ENCODE results near the gene COL23A1. TPM values are rescaled to one million over a fixed set of nuclear protein-coding genes. Genes with fewer than 3 reads are reported as not detected.

The COL23A1 gene
- total and polyA plus RNA-seq, 2 experiments from 2014 or later: 4.8 to 8.2 TPM

DNA sequence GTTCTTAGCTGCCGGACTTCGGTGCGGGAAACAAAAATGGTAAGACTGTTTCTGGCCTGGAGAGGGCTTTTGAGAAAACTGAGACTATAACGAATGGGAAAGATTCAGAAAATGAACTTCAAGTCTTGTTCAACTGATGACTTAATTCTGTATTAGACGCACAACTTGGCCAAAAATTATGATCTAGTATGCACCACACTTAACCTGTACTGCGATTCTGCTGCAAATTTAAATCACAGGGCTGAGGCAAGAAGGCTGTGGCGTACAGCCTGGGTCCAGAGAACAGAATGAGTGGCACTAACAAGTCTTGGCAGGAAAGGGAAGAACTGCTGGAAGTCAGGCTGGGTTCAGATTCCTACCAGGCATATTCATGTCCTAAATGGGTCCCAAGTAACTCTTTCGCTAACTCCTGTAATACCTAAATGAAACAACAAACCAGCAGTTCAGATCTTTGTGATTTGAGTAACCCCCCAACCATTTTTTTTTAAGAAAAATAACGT, 781 bp upstream of the COL23A1 start (continued):
- TF ChIP-seq, protein P1, sequence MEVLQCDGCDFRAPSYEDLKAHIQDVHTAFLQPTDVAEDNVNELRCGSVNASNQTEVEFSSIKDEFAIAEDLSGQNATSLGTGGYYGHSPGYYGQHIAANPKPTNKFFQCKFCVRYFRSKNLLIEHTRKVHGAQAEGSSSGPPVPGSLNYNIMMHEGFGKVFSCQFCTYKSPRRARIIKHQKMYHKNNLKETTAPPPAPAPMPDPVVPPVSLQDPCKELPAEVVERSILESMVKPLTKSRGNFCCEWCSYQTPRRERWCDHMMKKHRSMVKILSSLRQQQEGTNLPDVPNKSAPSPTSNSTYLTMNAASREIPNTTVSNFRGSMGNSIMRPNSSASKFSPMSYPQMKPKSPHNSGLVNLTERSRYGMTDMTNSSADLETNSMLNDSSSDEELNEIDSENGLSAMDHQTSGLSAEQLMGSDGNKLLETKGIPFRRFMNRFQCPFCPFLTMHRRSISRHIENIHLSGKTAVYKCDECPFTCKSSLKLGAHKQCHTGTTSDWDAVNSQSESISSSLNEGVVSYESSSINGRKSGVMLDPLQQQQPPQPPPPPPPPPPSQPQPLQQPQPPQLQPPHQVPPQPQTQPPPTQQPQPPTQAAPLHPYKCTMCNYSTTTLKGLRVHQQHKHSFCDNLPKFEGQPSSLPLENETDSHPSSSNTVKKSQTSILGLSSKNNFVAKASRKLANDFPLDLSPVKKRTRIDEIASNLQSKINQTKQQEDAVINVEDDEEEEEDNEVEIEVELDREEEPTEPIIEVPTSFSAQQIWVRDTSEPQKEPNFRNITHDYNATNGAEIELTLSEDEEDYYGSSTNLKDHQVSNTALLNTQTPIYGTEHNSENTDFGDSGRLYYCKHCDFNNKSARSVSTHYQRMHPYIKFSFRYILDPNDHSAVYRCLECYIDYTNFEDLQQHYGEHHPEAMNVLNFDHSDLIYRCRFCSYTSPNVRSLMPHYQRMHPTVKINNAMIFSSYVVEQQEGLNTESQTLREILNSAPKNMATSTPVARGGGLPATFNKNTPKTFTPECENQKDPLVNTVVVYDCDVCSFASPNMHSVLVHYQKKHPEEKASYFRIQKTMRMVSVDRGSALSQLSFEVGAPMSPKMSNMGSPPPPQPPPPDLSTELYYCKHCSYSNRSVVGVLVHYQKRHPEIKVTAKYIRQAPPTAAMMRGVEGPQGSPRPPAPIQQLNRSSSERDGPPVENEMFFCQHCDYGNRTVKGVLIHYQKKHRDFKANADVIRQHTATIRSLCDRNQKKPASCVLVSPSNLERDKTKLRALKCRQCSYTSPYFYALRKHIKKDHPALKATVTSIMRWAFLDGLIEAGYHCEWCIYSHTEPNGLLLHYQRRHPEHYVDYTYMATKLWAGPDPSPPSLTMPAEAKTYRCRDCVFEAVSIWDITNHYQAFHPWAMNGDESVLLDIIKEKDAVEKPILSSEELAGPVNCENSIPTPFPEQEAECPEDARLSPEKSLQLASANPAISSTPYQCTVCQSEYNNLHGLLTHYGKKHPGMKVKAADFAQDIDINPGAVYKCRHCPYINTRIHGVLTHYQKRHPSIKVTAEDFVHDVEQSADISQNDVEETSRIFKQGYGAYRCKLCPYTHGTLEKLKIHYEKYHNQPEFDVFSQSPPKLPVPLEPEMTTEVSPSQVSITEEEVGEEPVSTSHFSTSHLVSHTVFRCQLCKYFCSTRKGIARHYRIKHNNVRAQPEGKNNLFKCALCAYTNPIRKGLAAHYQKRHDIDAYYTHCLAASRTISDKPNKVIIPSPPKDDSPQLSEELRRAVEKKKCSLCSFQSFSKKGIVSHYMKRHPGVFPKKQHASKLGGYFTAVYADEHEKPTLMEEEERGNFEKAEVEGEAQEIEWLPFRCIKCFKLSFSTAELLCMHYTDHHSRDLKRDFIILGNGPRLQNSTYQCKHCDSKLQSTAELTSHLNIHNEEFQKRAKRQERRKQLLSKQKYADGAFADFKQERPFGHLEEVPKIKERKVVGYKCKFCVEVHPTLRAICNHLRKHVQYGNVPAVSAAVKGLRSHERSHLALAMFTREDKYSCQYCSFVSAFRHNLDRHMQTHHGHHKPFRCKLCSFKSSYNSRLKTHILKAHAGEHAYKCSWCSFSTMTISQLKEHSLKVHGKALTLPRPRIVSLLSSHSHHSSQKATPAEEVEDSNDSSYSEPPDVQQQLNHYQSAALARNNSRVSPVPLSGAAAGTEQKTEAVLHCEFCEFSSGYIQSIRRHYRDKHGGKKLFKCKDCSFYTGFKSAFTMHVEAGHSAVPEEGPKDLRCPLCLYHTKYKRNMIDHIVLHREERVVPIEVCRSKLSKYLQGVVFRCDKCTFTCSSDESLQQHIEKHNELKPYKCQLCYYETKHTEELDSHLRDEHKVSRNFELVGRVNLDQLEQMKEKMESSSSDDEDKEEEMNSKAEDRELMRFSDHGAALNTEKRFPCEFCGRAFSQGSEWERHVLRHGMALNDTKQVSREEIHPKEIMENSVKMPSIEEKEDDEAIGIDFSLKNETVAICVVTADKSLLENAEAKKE (CRISPR knock-in tag; IDR thresholded peaks at IDR 0.05): no peak
- TF ChIP-seq EZH2 (IDR thresholded peaks at IDR 0.05; ENCODE audit: low read depth, unreplicated experiment): no peak
- TF ChIP-seq, protein P2, sequence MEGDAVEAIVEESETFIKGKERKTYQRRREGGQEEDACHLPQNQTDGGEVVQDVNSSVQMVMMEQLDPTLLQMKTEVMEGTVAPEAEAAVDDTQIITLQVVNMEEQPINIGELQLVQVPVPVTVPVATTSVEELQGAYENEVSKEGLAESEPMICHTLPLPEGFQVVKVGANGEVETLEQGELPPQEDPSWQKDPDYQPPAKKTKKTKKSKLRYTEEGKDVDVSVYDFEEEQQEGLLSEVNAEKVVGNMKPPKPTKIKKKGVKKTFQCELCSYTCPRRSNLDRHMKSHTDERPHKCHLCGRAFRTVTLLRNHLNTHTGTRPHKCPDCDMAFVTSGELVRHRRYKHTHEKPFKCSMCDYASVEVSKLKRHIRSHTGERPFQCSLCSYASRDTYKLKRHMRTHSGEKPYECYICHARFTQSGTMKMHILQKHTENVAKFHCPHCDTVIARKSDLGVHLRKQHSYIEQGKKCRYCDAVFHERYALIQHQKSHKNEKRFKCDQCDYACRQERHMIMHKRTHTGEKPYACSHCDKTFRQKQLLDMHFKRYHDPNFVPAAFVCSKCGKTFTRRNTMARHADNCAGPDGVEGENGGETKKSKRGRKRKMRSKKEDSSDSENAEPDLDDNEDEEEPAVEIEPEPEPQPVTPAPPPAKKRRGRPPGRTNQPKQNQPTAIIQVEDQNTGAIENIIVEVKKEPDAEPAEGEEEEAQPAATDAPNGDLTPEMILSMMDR (conservative IDR thresholded peaks at IDR 0.05; ENCODE audit: low read depth in 2 of 2): no peak
- TF ChIP-seq STAT1 (IDR thresholded peaks at IDR 0.05; ENCODE audit: unreplicated experiment): no peak
- TF ChIP-seq CREB1 (CRISPR knock-in tag; IDR thresholded peaks at IDR 0.05; ENCODE audit: low read depth): no peak
- TF ChIP-seq, protein P3, sequence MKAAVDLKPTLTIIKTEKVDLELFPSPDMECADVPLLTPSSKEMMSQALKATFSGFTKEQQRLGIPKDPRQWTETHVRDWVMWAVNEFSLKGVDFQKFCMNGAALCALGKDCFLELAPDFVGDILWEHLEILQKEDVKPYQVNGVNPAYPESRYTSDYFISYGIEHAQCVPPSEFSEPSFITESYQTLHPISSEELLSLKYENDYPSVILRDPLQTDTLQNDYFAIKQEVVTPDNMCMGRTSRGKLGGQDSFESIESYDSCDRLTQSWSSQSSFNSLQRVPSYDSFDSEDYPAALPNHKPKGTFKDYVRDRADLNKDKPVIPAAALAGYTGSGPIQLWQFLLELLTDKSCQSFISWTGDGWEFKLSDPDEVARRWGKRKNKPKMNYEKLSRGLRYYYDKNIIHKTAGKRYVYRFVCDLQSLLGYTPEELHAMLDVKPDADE (IDR thresholded peaks at IDR 0.05): no peak
- TF ChIP-seq EZH2phosphoT487 (IDR thresholded peaks at IDR 0.05; ENCODE audit: unreplicated experiment): no peak
- no peak for TF ChIP-seq POLR2AphosphoS5 (IDR thresholded peaks at IDR 0.05; ENCODE audit: low read depth)
- TF ChIP-seq JUNB (IDR thresholded peaks at IDR 0.05; ENCODE audit: unreplicated experiment): no peak
- TF ChIP-seq NANOG (IDR thresholded peaks at IDR 0.05; ENCODE audit: borderline replicate concordance): no peak

All from GM23338 (cell line).